Measurements from ENCODE around the gene RGS3. TPM values are rescaled to one million over a fixed set of nuclear protein-coding genes. Genes with fewer than 3 reads are reported as not detected.

RGS3 gene
- total and polyA plus RNA-seq, 12 donors, result 65.4 to 201 (median 132) TPM

DNA sequence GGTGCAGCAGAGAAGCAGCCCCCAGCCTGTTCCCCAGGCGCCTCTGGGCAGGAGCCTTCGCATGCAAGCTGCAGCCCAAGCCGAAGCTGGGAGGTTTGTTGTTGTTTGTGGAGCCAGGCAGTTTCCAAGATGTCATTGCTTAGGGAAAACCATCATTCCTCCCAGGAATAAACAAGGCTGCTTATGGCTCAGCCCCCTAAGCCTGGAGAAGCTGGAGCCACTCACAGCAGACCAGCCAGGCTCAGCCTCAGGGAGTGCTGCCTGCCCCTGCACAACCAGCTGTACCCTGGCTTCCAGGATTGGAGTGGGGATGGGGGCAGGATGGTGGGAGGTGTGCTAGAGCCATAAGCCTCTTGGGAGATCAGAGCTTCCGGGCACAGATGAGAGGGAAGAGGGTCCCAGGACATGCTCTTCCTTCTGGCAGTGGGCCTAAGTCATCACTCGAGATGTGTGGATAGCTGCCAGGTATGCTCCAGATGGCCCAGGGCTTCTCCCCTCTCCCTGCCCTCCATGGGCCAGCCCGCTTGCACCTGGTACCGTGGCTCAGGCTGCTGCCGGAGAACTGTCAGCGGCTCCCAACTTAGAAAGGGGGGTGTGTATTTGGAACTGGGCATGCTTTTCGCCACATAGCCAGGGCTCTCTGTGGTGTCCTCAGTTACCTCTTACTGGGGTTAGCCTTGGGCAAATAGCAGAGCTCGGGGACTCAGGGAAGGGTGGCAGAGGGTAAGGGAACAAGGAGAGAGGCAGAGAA is 105.2 kb downstream of the RGS3 start:
- Histone ChIP-seq H3K4me1 (peaks cover 34 to 98% (median 75%) of the 10 kb centered on the region in 9 donors), H3K4me3 (no peak overlapping the region), H3K9me3 (no peaks in the 10 kb centered on the region), H3K27ac (peak overlapping the region in 9 of 10 donors; percentile 9 to 99 (median 72)), H3K27me3 (no peaks in the 10 kb centered on the region), H3K36me3 (peaks cover 0 to 6% (median 0%) of the 10 kb centered on the region in 9 donors)
- DNase-seq, result no peak
- no peak for TF ChIP-seq CTCF (IDR thresholded peaks at IDR 0.05)
- intact Hi-C loops (cut with DNase I), result loop anchor here in 2 of 10 donors (5.0 to 10.0 kb wide), 2 partner anchors 54 to 106 kb away; partner anchors contain the start of gene RGS3 (in 1 of the 2)
- 50 to 58% methylated on average over 11 of the region's 11 CpGs for WGBS, 2 donors
- ATAC-seq, result peak in 7 of 8 donors; percentile 5 to 31 (median 12)

- no peak overlapping the region for H3K4me3 ChIP-seq
- no peaks in the 10 kb centered on the region for H3K27me3 ChIP-seq
- no peak for ATAC-seq
- DNase-seq, result no peak
- intact Hi-C loops (cut with DNase I), result loop anchor here in 5 of 10 donors (5.0 to 10.0 kb wide), 6 partner anchors 32 to 112 kb away; partner anchors contain the start of gene RGS3 (in 2 of the 5)
- TF ChIP-seq CTCF (IDR thresholded peaks at IDR 0.05), result no peak
- WGBS, 2 donors, result 58 to 71% methylated on average over 2 of the region's 2 CpGs
- no peaks in the 10 kb centered on the region for H3K9me3 ChIP-seq
- peaks cover 31 to 98% (median 74%) of the 10 kb centered on the region in 9 donors for H3K4me1 ChIP-seq
- H3K36me3 ChIP-seq, result peaks cover 0 to 6% (median 0%) of the 10 kb centered on the region in 9 donors
- peak overlapping the region in 8 of 10 donors; percentile 60 to 99 (median 86) for H3K27ac ChIP-seq
Measured at GRCh38 chr9:113569472-113570060, 106.0 kb downstream of the RGS3 start.

GRCh38 chr9:113570106-113570505 is 106.6 kb downstream of the RGS3 start:
- Histone ChIP-seq H3K4me1 (peaks cover 29 to 98% (median 74%) of the 10 kb centered on the region in 9 donors), H3K27me3 (no peaks in the 10 kb centered on the region), H3K36me3 (peaks cover 0 to 6% (median 0%) of the 10 kb centered on the region in 9 donors), H3K9me3 (no peaks in the 10 kb centered on the region), H3K27ac (peak overlapping the region in 7 of 10 donors; percentile 24 to 99 (median 87)), H3K4me3 (no peak overlapping the region)
- 63 to 81% methylated on average over 9 of the region's 9 CpGs for WGBS, 2 donors
- DNase-seq (no peak), ATAC-seq (no peak)
- TF ChIP-seq CTCF (IDR thresholded peaks at IDR 0.05), result no peak
- intact Hi-C loops (cut with DNase I), result loop anchor here in 4 of 10 donors (5.0 to 10.0 kb wide), 5 partner anchors 33 to 113 kb away; partner anchors contain the start of gene RGS3 (in 1 of the 4)
